ENCODE results near the gene LRP1B. TPM values are rescaled to one million over a fixed set of nuclear protein-coding genes. Genes with fewer than 3 reads are reported as not detected.

Gene LRP1B
- total RNA-seq, 1 experiment from 2014 or later = not detected

DNA sequence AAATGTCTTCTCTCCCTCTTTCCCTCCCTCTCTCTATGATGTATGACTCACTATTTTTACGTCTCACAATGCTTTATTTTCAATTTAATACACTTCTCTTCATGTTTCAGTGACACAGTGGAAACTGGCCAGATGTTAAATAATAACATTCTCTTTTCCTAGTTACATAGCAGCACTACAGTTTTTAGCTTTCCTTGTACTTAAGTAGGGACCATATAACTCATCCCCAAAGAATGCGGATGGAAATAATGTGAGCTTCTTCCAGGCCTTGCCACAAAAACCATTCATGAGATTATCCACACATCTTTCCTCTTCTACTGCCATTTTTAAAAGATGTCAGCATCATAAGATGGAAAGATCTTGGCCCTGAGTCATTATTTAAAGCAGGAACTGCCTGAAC, 789.4 kb downstream of the LRP1B start:
- no peak for DNase-seq (ENCODE audit: low spot score)
- in situ Hi-C loops (cut with HindIII; ENCODE audit: low sequenced_read_pairs) = no loop called here

DNA sequence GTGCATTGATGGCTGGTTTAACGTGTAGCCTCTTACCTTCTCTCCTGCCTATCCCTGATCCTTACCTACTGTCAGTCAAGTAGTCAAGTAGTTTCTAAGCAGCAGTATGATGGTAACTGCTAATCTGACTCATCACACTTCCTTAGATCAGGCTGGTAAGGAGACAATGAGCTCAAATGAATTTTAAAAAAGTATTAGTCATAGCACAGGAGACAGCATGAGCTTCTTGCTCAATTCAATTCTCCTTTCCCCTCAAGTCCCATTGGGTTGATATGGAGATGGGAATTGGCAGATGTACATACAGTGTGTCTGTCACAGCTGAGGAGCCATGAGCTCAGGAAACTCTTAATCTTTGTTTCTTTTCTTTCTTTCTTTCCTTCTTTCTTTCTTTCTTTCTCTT, 799.7 kb downstream of the LRP1B start:
- in situ Hi-C loops (cut with HindIII; ENCODE audit: low sequenced_read_pairs) = no loop called here
- no peak for DNase-seq (ENCODE audit: low spot score)

DNA sequence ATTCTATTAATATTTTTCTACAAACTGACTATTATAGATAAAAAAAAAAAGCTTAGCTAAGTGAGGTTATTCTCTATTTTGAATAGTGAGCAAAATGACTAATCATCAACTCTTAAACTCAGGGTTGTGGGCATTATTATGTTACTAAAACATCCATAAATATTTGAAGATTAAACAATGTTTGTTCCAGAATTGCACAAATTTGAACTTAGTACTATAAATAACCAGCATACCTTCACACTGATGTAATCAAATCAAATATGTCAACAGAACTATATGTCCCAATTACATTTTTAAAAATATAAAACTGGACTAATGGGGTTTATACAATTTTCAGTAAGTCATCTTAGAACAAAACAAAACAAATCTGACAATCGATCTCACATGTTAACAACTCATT, 800.9 kb downstream of the LRP1B start:
- DNase-seq (ENCODE audit: low spot score) = no peak
- in situ Hi-C loops (cut with HindIII; ENCODE audit: low sequenced_read_pairs) = no loop called here

DNA sequence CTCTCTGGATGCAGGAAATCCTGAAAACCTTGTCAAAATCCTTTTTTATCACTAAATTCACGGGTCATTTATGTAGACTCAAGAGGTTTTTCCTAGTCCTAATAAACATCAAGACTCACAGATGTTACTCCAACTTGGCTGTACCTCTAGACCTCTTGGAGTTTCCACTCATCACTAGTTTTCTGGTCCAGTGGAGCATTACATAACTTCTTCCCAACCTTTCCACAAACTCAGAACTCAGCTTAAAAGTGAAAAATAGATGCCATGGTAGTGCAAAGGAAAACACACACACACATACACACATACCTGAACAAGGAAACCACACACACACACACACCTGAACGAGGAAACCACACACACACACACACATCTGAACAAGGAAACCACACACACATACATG, 807.2 kb downstream of the LRP1B start:
- DNase-seq (ENCODE audit: low spot score) = no peak
- in situ Hi-C loops (cut with HindIII; ENCODE audit: low sequenced_read_pairs) = no loop called here

DNA sequence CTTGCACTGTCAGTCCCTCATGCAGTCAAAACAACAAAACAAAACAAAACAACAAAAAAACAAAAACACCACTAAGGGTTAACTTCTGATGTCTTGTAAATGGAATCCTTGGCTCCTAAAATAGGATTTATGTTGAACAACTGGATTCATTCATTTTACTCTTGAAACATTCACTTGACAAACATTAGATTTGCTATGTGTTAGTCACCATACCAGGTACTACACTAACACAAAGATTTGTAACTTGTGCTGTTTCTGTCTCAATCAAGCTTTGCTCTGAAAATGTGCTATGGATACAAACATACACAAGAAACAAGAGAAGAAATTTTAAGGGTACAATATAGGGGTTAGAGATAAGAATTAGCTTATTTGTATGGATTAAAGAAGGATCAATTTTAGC, 812.8 kb downstream of the LRP1B start:
- in situ Hi-C loops (cut with HindIII; ENCODE audit: low sequenced_read_pairs) = no loop called here
- DNase-seq (ENCODE audit: low spot score) = no peak

DNA sequence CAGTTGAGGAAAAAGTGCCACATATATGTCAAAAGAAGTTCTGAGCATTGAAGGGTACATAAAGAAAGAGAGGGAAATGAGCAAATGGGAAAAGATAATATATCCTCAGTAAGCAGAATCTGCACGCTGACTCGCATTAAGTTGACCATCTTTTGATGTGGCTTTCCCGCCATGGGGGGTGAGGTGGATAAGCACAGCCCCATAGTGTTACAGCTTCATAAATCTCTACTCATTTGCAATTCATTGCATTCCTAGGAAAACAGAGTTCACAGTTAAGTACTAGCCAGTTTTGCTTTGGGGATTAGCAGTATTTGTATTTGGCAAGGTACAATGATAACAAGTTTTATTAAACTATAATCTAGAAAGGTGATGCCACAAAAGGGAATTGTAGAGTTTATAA, 814.2 kb downstream of the LRP1B start:
- no peak for DNase-seq (ENCODE audit: low spot score)
- in situ Hi-C loops (cut with HindIII; ENCODE audit: low sequenced_read_pairs) = no loop called here

DNA sequence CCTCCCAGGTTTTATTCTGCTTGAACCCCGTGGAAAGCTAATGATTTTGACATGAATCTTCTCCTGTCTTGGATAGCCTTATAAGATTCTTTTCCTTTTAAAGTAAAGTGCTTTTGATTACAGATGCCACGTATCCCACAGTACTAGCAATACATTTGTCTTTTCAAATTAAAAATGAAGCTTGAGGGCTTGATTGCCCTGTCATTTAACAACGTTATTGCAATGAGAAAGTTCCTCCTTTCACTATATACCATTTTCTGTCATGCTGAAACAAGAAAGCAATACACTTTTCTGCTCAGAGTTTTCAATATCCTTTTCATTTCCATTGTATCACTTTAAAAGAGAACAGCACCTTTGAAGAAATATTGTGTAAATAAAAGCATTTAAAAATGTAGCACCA, 814.7 kb downstream of the LRP1B start:
- no peak for DNase-seq (ENCODE audit: low spot score)
- in situ Hi-C loops (cut with HindIII; ENCODE audit: low sequenced_read_pairs) = no loop called here

DNA sequence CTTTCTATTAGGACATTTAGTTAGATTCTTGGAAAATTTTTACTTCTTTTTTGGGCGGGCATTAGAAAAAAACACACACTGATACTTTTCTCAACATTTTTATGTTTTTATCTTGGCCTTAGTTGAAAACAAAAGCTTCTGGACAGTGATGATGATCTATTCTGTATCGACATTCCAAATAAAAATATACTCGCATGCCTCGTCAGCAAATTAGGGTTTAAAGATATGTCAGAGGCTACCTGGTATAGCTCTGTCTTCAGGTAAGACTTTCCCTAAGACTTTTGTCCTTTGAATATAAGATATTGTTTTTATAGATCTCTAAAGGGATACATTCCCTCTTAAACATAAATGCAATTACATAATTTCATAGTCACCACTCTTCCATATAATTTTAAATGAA, 816.8 kb downstream of the LRP1B start:
- in situ Hi-C loops (cut with HindIII; ENCODE audit: low sequenced_read_pairs) = no loop called here
- DNase-seq (ENCODE audit: low spot score) = no peak

DNA sequence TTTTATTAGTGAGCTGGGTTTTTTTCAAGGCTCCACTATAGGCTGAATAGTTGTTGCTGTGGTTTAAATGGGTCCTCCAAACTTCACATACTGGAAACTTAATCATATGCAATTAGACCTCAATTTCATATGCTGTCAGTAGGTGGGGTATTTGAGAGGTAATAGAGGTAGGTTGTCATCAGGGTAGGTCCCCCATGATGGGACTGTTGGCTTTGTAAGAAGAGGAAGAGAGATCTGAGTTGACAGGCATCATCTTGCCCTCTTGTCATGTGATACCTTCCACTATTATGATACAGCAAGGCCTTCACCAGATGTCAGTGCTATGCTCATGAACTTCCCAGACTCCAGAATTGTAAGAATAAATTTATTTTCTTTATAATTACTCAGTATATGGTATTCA, 819.4 kb downstream of the LRP1B start:
- in situ Hi-C loops (cut with HindIII; ENCODE audit: low sequenced_read_pairs) = no loop called here
- DNase-seq (ENCODE audit: low spot score) = no peak

DNA sequence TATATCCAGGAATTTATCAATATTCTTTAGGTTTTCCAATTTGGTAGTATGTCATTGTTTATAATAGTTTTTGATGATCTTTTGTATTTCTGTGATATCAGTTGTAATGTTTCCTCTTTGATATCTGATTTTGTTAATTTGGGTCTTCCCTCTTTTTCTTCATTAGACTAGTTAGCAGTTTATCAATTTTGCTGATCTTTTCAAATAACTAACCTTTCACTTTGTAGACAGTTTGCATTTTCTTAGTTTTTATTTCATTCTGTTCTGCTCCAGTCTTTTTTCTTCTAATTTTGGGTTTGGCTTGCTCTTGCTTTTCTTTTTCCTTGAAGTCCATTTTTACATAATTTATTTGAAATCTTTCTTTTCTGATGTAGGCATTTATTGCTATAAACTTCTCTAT, 824.4 kb downstream of the LRP1B start:
- in situ Hi-C loops (cut with HindIII; ENCODE audit: low sequenced_read_pairs) = no loop called here
- no peak for DNase-seq (ENCODE audit: low spot score)

DNA sequence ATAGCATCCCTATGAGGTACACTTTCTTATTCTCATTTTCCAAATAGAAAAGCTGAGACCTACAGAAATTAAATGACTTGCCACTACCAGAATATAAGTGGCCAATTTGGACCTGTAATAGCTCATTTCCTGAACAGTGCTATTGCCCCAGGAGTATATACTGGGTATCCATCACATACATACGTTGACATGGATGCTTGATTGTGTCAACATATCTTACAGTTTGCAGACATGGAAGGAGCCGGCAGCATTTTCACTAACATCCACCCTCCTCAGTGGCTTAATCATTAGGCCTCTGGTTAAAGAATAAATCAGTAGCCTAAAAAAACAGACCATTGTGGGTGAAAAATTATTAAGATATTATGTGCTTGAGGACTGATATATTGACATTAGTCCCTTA, 829.3 kb downstream of the LRP1B start:
- in situ Hi-C loops (cut with HindIII; ENCODE audit: low sequenced_read_pairs) = no loop called here
- DNase-seq (ENCODE audit: low spot score) = no peak

DNA sequence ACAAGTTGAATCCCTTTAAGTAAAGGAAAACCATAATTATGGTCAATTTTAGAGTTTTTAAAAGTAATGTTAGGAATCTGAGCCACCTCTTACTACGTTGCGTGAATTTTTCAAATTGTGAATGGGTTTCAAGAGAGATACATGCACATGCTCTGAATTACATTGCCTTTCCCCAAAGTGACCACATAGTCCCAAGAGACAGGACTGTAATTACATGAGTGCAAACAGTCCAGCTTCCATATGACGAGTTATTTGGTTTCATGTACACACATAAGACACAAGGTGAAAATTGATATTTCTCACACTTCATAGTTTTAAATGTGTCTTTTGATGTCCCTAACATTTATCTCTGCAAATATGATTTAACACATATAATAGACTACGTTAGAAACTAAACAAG, 850.8 kb downstream of the LRP1B start:
- in situ Hi-C loops (cut with HindIII; ENCODE audit: low sequenced_read_pairs) = no loop called here
- no peak for DNase-seq (ENCODE audit: low spot score)

DNA sequence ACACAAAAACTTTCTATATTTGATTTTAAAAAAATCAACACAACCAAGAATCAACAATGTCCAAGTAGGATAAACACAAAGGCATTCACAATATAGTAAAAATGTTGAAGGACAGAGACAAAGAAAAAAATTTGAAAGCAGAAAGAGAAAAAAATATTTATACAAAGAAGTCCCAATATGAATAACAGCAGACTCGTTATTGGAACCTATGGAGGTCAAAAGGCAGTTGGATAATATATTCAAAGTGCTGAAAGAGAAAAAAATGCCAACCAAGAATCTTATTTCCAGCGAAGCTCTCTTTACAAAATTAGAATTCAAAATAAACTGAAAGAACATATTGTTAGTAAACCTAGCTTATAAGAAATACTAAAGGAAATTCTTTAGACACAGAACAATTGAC, 859.5 kb downstream of the LRP1B start:
- in situ Hi-C loops (cut with HindIII; ENCODE audit: low sequenced_read_pairs) = no loop called here
- no peak for DNase-seq (ENCODE audit: low spot score)

DNA sequence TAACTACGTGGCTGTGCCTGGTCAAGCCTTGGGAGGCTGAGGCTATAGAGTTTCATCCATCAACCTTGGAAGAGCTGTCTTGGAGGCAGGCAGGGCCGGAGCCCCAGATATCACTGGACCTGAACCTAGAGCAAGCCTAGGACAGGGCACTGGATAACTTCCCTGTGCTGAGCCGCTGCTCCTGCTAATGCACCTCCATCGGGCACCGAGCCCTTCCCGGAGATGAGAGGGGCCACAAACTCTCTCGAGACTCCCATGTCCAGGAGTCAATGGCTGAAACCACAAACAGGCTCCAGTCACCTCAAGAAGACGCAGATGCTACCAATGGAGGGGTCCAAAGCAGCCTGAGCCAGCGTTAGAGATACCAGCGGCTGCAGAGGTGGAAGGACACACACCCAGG, 866.0 kb downstream of the LRP1B start:
- no peak for DNase-seq (ENCODE audit: low spot score)
- in situ Hi-C loops (cut with HindIII; ENCODE audit: low sequenced_read_pairs) = no loop called here

DNA sequence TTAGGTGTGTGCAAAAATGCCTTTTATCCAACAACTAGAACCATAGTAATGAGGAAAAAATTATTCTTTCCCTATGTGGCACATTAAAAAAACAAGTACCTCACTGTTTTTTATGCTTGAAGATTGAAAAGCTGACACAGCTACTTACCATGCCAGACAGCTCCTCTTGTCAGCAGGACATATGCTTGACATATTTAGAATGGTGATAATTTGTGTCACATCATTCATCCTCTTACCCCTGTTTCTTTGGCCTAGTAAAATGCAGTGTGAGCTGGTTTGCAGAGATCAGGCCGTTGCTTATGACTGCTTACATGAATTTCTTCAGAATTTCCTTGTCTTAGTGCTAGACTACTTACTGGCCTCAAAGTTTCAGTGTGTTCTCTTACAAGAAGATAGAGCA, 869.9 kb downstream of the LRP1B start:
- in situ Hi-C loops (cut with HindIII; ENCODE audit: low sequenced_read_pairs) = no loop called here
- peak; percentile 44 for DNase-seq (ENCODE audit: low spot score)

DNA sequence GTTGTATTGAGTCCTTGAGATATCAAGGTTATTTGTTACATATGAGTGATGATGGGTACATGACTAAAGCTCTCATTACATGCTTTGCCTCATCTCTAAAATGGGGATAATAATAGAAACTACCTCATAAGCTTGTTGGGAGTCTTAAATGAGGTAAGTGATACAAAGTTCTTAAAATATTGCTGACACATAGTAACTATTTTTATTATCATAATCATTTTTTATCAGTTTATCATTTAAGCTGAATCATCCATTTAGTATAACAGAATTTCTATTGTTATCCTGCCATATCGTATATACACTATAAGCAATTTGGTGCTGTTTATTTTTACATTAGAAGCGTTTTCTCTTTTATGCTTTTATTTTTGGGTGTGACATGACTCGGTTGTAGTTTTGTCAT, 871.1 kb downstream of the LRP1B start:
- DNase-seq (ENCODE audit: low spot score) = no peak
- in situ Hi-C loops (cut with HindIII; ENCODE audit: low sequenced_read_pairs) = no loop called here

DNA sequence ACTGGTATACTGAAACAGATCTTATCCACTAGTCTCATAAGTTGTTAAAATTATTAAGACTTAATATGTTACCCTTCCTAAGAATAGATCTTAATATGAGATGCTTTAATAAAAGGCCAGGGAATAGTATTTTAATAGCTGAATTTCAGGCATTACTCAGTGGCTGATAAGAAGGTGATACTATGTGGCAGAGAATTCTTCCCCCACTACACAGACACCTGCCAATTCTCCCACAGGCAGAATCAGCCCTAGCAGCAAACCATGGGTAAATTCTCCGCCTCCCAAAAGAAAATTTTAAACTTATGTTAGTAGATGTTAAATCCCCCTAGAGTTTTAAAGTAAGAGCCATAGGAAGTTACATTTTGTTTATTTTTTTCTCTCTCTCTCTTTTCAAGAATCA, 888.8 kb downstream of the LRP1B start:
- DNase-seq (ENCODE audit: low spot score) = no peak
- in situ Hi-C loops (cut with HindIII; ENCODE audit: low sequenced_read_pairs) = no loop called here

DNA sequence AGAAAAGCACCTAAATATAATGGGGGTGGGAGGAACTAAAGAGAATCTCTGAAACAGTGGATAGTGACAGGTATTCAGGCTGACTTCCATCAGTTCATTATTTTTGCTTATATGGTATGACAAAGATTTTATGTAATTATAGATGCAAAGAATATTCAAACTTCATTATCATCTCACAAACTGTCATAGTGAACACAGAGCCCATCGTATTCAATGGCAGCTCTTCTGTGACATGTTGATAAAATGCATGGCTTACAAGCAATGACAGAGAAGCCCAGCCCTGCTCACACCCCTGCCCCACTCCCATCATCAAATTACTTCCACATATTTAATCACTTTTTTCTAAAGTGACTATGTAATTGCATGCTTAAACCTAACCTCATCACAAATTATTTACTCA, 904.3 kb downstream of the LRP1B start:
- DNase-seq (ENCODE audit: low spot score) = no peak
- in situ Hi-C loops (cut with HindIII; ENCODE audit: low sequenced_read_pairs) = no loop called here

DNA sequence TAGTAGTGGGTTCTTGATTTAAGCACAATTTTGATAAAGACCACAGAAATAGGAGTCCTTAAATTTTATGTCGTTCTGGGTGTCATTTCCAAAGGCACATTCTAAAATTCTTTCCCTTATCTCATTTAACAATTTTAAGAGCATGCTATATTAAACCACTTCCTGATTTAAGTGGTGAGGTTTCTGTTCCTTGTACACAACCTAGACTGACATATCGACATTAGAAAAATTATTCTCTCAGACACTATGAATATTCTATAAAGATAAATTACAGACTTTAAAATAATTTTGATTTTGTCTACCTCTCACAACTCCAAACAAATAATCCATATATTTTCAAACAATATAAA, 923.8 kb downstream of the LRP1B start:
- in situ Hi-C loops (cut with HindIII; ENCODE audit: low sequenced_read_pairs) = no loop called here
- DNase-seq (ENCODE audit: low spot score) = no peak

DNA sequence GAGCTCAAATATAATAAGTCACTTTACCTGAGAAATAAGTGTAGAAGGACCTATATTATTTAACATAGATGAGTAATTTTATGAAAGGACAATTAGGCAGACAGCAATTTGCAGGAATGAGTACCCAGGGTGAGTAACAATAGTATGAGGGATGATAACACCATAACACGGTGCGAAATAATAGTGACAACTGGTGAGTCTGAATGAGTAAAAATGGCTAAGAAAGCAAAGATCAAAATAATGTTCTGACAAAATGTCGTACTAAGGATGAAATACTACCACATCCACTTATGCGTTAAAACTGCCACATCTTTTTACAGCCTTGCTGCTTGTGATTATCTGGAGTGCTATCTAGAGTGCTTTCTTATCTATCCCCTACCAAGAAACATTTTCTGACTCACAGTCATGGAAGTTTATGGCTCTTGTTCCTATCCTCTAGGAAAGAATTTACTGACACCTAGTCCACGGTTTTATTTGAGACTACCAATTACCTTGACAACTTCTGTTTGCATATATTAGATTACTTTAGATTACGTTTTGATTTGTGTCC, 929.7 kb downstream of the LRP1B start:
- in situ Hi-C loops (cut with HindIII; ENCODE audit: low sequenced_read_pairs) = no loop called here
- no peak for DNase-seq (ENCODE audit: low spot score)

DNA sequence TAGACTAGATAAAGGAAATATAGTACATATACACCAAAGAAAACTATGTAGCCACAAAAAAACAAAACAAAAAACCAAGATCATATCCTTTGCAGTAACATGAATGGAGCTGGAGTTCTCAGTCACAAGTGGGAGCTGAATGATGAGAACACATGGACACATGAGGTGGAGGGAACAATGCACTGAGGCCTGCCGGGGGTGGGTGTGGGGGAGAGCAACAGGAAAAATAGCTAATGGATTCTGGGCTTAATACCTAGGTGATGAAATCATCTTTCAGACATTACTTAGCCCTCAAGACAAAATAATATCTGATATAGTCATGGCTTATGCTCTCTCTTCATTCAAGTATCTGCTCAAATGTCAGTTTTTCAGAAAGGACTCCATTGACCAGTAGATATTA, 930.6 kb downstream of the LRP1B start:
- in situ Hi-C loops (cut with HindIII; ENCODE audit: low sequenced_read_pairs) = no loop called here
- DNase-seq (ENCODE audit: low spot score) = no peak

DNA sequence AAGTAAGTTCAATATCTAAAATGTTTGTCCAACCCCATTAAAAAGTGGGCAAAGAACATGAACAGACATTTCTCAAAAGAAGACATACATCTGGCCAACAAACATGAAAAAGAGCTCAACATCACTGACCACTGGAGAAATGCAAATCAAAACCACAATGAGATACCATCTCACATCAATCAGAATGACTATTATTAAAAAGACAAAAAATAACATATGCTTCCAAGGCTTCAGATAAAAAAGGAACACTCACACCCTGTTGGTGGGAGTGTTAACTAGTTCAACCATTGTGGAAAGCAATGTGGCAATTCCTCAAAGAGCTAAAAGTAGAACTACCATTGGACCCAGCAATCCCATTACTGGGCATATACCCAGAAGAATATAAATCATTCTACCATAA, 931.1 kb downstream of the LRP1B start:
- no peak for DNase-seq (ENCODE audit: low spot score)
- in situ Hi-C loops (cut with HindIII; ENCODE audit: low sequenced_read_pairs) = no loop called here

Data from G401 (cell line).